Inferior parietal cortex (tissue), 1 donor: ENCODE data around the gene FOXA1.

Experiments used
- DNase-seq: peaks from one replicate; pipeline ENCODE4 v3.0.0-alpha.2; 2016; ENCODE audit errors: extremely low spot score

The FOXA1 gene

GRCh38 chr14:37594971-37595808 is at the start of gene FOXA1, which contains the start of gene TTC6:
FOXA1 (minus strand) TSS chr14:37595249; CDS start chr14:37594972, 277 bp downstream.
TTC6 (plus strand) TSS chr14:37595629; CDS start chr14:37622065, 26,436 bp downstream.
- no peak for DNase-seq

DNA sequence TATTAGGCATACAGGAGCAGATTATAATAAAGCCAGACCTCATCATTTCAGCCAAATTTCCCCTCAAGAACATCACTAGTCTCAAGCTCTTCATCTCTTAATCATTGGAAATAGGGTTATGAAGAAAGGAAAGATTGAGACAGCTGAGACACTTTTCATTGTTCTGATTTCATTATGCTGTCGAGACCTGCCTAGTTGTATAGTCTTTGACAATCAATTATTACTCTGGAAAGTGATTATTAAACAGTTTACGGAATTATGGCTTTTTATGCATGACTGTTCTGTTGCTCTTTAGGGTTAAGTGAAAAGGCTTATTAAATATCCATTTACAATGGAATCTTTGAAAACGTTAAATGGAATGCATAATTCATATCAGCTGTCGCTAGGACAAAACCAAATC is 48.7 kb upstream of the FOXA1 start:
- DNase-seq = no peak

DNA sequence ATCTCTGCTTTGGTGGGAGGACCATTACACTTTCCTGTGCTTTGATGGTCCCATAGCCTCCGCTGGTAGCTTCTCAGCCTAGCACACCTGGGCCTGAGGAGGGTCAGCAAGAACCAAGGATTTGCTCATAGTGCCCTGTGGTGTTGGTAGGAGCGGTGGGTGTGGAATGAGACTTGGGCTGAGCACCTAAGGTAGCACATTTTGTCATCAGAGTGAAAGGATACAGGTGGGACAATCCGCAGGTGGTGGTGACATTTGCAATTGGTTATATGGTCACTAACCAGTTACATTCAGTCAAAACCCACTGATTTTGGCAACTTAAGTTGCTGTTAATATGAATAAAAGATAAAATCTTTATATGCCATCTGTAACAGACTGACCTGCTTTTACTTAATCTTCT is 47.1 kb upstream of the FOXA1 start:
- DNase-seq = no peak

- no peak for DNase-seq
Observed at GRCh38 chr14:37641117-37641516, 46.1 kb upstream of the FOXA1 start.

- no peak for DNase-seq
Observed at GRCh38 chr14:37638599-37638998, 43.5 kb upstream of the FOXA1 start.

DNA sequence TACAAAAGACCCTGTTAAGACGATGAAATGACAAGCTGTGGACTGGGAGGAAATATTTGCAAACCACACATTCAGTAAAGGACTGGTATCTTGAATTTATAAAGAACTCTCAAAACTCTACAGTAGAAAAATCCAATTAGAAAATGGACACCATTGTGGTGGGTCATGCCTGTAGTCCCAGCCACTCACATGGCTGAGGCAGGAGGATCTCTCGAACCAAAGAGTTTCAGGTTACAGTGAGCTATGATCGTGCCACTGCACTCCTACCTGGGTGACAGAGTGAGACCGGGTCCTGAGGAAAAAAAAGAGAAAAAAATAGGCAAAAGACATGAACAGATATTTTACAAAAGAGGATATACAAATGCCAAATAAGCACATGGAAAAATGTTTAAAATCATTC is 42.3 kb upstream of the FOXA1 start:
- DNase-seq = no peak

DNA sequence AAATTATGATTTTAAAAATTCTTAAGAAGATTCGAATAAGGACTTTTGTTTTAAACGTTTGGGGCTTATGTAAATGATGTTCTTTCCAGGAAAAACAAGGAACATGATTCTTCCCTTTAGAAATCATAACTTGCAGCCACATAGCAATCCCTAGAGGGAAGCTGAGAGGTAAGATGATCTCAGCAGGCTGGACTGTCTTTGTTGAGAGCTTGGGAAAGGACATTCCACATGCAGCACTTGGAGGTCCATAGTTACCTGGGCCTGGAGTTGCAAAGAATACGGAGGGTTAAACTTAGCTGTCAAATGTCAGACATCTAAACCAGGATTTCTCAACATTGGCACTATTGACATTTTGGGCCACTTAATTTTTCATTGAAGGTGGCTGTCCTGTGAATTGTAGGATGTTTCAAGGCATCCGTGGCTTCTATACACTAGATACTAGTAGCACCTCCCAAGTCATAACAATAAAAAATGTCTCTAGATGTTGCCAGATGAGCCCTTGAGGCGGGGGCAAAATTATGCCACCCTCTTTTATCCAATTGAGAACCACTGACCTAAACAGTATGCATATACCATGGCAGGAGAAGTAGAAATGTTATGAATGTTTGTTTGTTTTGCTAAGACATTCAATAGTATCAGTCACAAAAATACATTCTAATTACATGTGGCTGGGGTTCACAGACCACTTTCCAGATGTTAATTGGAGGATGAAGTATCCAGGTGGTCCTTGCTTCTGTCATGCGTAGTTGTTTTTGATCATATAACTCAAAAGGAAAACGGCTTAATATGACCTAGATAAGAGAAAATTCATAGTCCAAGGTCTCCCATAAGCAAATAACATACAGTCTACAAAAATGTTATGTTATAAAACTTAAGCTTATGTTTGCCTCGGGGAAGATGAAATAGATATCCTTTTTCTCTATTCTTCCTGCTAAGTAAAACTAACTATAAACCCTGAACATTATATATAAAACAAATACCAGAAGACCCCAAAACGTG is 30.8 kb upstream of the FOXA1 start:
- no peak for DNase-seq

DNA sequence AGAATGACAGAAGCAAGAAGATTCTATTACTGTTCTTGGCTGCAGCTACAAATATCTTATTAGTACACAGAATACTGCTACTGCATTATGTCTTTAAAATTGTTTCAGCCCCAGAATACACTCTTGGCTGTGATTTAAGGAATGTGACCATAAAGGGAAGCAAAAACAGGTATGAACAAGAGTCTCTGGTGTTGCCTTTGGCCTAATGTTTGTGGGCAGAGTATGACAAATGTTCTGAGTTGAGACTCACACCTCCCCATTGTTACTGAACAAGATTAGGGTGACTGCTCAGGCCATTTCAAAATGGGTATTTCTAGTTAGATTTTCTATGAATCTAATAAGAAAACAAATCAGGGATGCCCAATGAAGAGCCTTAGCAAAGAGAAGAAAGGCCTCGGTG is 28.9 kb upstream of the FOXA1 start:
- no peak for DNase-seq

DNA sequence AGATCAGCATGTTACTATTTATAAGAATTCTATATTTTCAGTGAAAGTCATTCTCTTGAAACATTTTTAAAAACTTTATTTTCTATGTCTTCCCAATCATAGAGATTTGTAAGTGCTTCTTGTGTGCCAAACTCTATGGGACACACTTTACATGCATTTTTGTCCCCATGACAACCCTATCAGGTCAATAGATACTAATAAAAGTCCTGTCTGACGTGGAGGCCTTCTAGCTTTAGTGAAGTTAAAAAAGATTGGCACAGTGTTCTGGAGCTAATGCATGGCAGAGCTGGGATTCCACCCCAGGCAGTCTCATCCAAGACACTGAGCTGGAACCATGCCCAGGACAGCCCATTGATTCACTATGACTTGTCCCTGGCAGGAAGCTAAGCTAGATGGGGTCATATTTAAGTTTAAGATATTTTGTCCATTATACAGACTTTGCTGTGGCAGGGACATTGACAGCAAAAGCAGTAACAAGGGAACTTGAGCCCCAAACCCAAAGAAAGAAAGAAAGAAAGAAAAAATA is 28.4 kb upstream of the FOXA1 start:
- no peak for DNase-seq

GRCh38 chr14:37622231-37622923 is 27.3 kb upstream of the FOXA1 start:
- no peak for DNase-seq

GRCh38 chr14:37620856-37621255 is 25.8 kb upstream of the FOXA1 start:
- DNase-seq = no peak

DNA sequence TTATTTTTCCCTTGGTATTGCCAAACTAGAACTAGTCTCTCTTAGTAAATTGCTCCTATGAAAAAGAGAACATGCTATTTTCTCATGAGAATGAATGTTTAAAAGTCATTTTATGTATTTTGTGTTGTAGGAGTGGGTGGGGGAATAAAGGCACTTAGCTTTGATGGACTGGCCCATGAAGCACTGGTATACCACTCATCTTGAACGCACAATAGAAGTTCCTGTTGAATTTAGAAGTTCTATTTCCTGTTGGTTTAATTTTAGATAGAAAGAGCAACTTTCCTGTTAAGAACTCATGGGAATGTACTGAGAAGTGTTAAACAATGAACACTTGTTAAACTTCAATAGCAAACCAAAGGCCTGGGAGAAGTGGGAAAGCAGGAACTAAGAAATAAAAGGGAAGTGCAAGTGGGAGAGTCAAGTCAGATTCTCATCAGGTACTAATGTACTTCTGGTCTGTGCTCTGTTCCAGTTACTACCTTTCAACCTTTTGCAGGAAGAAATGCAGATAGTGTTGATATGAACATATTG is 23.5 kb upstream of the FOXA1 start:
- DNase-seq = no peak

DNA sequence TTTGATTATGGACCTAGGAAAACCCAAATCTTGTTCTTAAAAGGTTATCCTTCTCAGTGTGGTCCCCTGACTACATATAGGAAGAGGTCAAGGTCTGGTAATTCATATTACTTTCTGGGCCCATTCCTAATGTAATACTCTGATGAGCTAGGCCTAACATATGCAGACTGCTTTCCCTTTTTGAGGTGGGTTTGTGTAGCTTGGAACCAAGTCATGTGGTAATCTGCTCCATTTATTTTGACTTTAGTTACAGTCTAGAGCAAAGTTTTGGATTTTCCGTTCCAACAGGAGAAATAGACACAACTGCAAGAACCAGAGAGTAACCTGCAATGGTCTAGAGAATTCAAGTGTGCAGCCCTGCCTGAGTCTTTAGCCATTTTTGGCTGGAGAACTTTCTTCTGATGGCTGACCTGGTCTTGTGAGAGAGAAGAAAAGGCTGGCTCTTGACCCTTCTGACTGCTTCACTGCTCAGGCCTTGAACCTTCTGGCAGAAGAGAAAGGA is 22.9 kb upstream of the FOXA1 start:
- DNase-seq = no peak

DNA sequence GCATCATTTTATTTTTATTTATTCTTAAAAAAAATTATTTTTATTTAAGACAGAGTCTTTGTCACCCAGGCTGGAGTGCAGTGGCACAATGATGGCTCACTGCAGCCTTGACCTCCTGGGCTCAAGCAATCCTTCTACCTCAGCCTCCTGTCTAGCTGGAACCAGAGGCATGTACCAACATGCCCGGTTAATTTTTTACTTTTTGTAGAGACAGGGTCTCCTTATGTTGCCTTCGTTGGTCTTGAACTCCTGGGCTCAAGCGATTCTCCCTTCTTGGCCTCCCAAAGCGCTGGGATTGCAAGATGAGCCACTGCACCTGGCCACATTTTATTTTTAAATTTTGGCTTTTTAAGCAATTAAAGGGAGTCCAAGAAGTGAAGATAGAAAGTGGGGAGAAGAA is 21.8 kb upstream of the FOXA1 start:
- DNase-seq = no peak

DNA sequence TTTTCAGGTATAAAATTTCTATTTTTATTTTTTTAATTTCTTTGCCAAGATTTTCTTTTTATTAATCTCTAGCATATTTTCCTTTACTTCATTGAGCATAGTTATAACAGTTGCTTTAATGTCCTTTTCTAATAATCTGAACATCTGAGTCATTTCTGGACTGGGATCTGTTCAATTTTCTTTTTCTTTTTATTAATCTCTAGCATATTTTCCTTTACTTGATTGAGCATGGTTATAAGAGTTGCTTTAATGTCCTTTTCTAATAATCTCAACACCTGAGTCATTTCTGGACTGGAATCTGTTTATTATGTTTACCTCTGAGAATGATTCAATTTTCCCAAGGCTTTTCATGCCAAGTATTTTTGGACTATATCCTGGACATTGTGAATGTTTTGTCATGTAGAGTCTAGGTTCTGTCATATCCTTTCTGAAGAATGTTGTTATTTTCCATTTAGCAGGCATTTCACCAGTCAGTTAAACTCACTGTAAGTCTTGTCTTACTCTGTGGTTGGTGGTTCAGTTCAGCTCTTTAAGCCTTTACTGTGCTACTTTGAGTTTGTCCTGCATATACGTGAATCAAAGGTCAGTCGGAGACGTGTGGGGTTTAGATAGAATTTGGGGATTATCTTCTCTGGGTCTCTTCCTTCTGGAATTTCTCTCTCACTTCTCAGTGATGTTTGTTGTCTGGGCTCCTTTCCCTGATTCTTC is 20.7 kb upstream of the FOXA1 start:
- no peak for DNase-seq

GRCh38 chr14:37610945-37611523 is 16.0 kb upstream of the FOXA1 start:
- no peak for DNase-seq

DNA sequence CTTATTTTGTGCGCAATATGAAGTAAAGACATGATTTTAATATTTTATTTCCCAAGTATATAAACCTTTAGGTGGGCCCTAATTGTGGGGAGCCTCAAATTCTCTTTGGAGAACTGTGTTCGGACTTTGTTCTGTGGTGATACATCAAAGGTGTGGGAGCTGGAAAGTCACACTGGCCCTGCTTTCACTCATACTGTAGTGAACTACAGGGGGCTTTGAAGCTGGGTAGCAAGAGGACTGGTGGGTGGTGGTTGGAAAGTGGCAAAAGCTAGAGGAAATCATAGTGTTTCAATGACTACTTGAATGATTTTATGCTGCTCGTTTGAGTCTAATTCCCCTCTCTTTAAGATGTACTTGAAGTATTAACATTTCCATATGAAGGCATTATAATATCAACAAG is 13.6 kb upstream of the FOXA1 start:
- DNase-seq = no peak

GRCh38 chr14:37606678-37607077 is 11.6 kb upstream of the FOXA1 start:
- no peak for DNase-seq

DNA sequence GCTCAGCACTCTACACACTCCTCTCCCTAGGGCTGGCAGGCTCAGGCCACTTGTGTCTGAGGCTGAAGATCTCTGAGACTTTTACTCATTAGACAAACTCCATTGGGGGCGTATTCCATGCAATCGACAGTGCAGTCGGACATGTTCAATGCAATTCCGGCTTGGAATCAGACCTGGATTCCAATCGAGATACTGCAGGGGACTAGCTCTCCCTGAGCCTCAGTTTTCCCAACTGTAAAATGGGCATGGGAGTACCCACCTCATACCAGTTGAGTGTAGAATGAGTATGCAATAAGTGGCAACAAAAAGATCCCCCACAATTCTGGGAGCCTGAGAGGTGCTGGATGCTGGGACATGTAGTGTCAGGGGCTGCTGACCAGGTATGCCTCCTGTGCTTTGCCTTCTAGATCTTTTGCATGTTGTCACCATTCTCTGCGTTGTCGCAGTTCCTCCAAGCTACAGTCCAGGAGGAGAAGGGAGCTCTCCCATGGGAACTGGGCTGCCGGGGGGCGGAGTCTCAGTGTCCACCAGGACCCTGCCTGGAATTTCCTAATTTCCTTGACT is 8.7 kb upstream of the FOXA1 start:
- no peak for DNase-seq
